HCT116 (cell line): ENCODE measurements around the gene ARHGAP10. TPM values are rescaled to one million over a fixed set of nuclear protein-coding genes. Genes with fewer than 3 reads are reported as not detected.

Experiments
- ATAC-seq: fragments of 200-7000 bp; cut with Tn5 transposase; 2 replicates; pipeline ENCODE4 v1.9.1; 2020; ENCODE audit warnings: mild to moderate bottlenecking, moderate library complexity
- BruUV-seq: library from RNA; stranded (reverse); fragments of 400-500 nt; replicated peaks from 2 replicates; lab custom pipeline; 2021; lab: Mats Ljungman, UMichigan
- CTCF ChIA-PET: fragments of 300-600 bp; sonication (Branson Sonifier 250); formaldehyde crosslinking; loops from one replicate; lab custom pipeline; 2021; ENCODE audit warnings: antibody characterized with exemption; lab: Charles Lee
- POLR2A ChIA-PET: fragments of 300-600, 350-600 bp; sonication (Branson Sonifier 250); formaldehyde crosslinking; loops from one replicate; lab custom pipeline; 2021; ENCODE audit warnings: antibody characterized with exemption; lab: Charles Lee
- RAD21 ChIA-PET, 2 experiments: fragments of 300-600 bp; sonication (Branson Sonifier 250); formaldehyde crosslinking; loops; one replicate each; lab custom pipeline; 2023; ENCODE audit warnings: low total read pairs in 2 of 2; ENCODE audit not compliant: uncharacterized antibody in 2 of 2, unreplicated experiment in 2 of 2, low non-redundant PET in 1 of 2; lab: Charles Lee
- DNase-seq: peaks from one replicate; pipeline ENCODE4 v3.0.0-alpha.2; 2010; ENCODE audit warnings: low read depth, low spot score
- H2AFZ ChIP-seq: fragments of 200-600 bp; shearing (Covaris generic), sonication (generic); 2 replicates; pipeline ENCODE4 v1.6.1; 2017; ENCODE audit warnings: low read depth, mixed run types, mixed read lengths, antibody characterized with exemption, low read length; ENCODE audit not compliant: poor library complexity, severe bottlenecking
- H3K27ac ChIP-seq: 2 replicates; pipeline ENCODE4 v1.5.1; 2012; ENCODE audit warnings: low read depth, low read length
- H3K27me3 ChIP-seq: fragments of 200-600 bp; sonication (generic); 2 replicates; pipeline ENCODE4 v1.6.1; 2016; ENCODE audit warnings: mixed run types, low read length, mixed read lengths; ENCODE audit not compliant: insufficient read depth
- H3K36me3 ChIP-seq, 2 experiments: fragments of 200-500 bp in 1 of 2; fragments of 200-600 bp in 1 of 2; sonication (Bioruptor generic) in 1 of 2; sonication (generic) in 1 of 2; 2 replicates each; pipeline versions ENCODE4 v1.5.1 to v1.6.1; 2014 to 2016; ENCODE audit warnings: low read length in 2 of 2, inconsistent platforms in 1 of 2, mixed read lengths in 1 of 2, mixed run types in 1 of 2; ENCODE audit not compliant: insufficient read depth in 2 of 2, control insufficient read depth in 1 of 2
- H3K4me1 ChIP-seq, 2 experiments: fragments of 200-600 bp in 1 of 2; sonication (generic) in 1 of 2; 2 replicates each; pipeline versions ENCODE4 v1.5.1 to v1.6.1; 2012 to 2017; ENCODE audit warnings: low read length in 2 of 2, inconsistent platforms in 1 of 2, mild to moderate bottlenecking in 1 of 2, mixed read lengths in 1 of 2, mixed run types in 1 of 2, moderate library complexity in 1 of 2; ENCODE audit not compliant: insufficient read depth in 2 of 2, control insufficient read depth in 1 of 2
- H3K4me2 ChIP-seq: fragments of 200-600 bp; sonication (generic); 2 replicates; pipeline ENCODE4 v1.6.1; 2017; ENCODE audit warnings: mixed run types, low read length, mixed read lengths
- H3K4me3 ChIP-seq, 2 experiments: fragments of 200-600 bp in 1 of 2; sonication (generic) in 1 of 2; replicated peaks in 1 of 2; 2 replicates each; pipeline ENCODE4 v1.5.1; 2011 to 2016; ENCODE audit warnings: low read length in 2 of 2, control low read depth in 1 of 2, low read depth in 1 of 2, mild to moderate bottlenecking in 1 of 2, mixed read lengths in 1 of 2, mixed run types in 1 of 2
- H3K79me2 ChIP-seq: fragments of 200-600 bp; sonication (generic); 2 replicates; pipeline ENCODE4 v1.6.1; 2017; ENCODE audit warnings: mild to moderate bottlenecking, mixed run types, low read length, moderate library complexity, mixed read lengths; ENCODE audit not compliant: insufficient read depth
- H3K9ac ChIP-seq: fragments of 200-600 bp; sonication (generic); 2 replicates; pipeline ENCODE4 v1.6.1; 2016; ENCODE audit warnings: low read length, mixed read lengths
- H3K9me2 ChIP-seq: fragments of 200-600 bp; sonication (generic), shearing (Covaris generic); 2 replicates; pipeline ENCODE4 v1.6.1; 2017; ENCODE audit warnings: mixed run types, mild to moderate bottlenecking, moderate library complexity; ENCODE audit not compliant: insufficient read depth
- H3K9me3 ChIP-seq, 2 experiments: fragments of 200-500 bp in 1 of 2; fragments of 200-600 bp in 1 of 2; sonication (Bioruptor generic) in 1 of 2; sonication (generic) in 1 of 2; 2 replicates each; pipeline ENCODE4 v1.6.1; 2014 to 2017; ENCODE audit warnings: low read length in 2 of 2, mixed read lengths in 2 of 2, inconsistent platforms in 1 of 2, low read depth in 1 of 2, mild to moderate bottlenecking in 1 of 2, mixed run types in 1 of 2, moderate library complexity in 1 of 2; ENCODE audit not compliant: control insufficient read depth in 1 of 2, insufficient read depth in 1 of 2
- H4K20me1 ChIP-seq: fragments of 200-600 bp; sonication (generic), shearing (Covaris generic); 2 replicates; pipeline ENCODE4 v1.6.1; 2017; ENCODE audit warnings: mixed run types, mild to moderate bottlenecking, moderate library complexity; ENCODE audit not compliant: insufficient read depth
- ATF3 ChIP-seq: IDR thresholded peaks from 2 replicates; pipeline ENCODE4 v1.6.1; 2012
- CBX3 ChIP-seq: IDR thresholded peaks from 2 replicates; pipeline ENCODE4 v1.6.1; 2012; ENCODE audit warnings: low read depth
- EGR1 ChIP-seq: IDR thresholded peaks from 2 replicates; pipeline ENCODE4 v1.6.1; 2012; ENCODE audit warnings: low read depth
- ELF1 ChIP-seq: IDR thresholded peaks from 2 replicates; pipeline ENCODE4 v1.6.1; 2012; ENCODE audit warnings: low read depth, borderline replicate concordance
- EZH2 ChIP-seq: fragments of 200-600 bp; sonication (generic); IDR thresholded peaks from 2 replicates; pipeline ENCODE4 v1.6.1; 2017; ENCODE audit warnings: antibody characterized with exemption, mixed run types
- FOSL1 ChIP-seq: IDR thresholded peaks from 2 replicates; pipeline ENCODE4 v1.6.1; 2012; ENCODE audit warnings: low read depth
- JUND ChIP-seq: IDR thresholded peaks from 2 replicates; pipeline ENCODE4 v1.6.1; 2012
- POLR2A ChIP-seq: IDR thresholded peaks from 2 replicates; pipeline ENCODE4 v1.7.0; 2011; ENCODE audit warnings: borderline replicate concordance; ENCODE audit not compliant: insufficient read depth, insufficient read length; ENCODE audit errors: extremely low read depth
- RAD21 ChIP-seq: IDR thresholded peaks from 2 replicates; pipeline ENCODE4 v1.6.1; 2012; ENCODE audit warnings: low read depth, mild to moderate bottlenecking
- SIN3A ChIP-seq: IDR thresholded peaks from 2 replicates; pipeline ENCODE4 v1.6.1; 2012; ENCODE audit warnings: low read depth
- SP1 ChIP-seq: IDR thresholded peaks from 2 replicates; pipeline ENCODE4 v1.6.1; 2012; ENCODE audit warnings: low read depth
- SRF ChIP-seq: IDR thresholded peaks from 2 replicates; pipeline ENCODE4 v1.6.1; 2012; ENCODE audit warnings: low read depth
- intact Hi-C: fragments of 100-400 bp; cut with micrococcal nuclease; formaldehyde crosslinking; loops from 2 replicates; pipeline ENCODE4 v1.10.0; 2022
- total RNA-seq: library from RNA; stranded (reverse); gene quantifications from one replicate; pipeline ENCODE4 v1.2.1, GENCODE V29; 2021; ENCODE audit not compliant: unreplicated experiment
- TF ChIP-seq, protein P1 (sequence below): IDR thresholded peaks from 2 replicates; pipeline ENCODE4 v1.6.1; 2012; ENCODE audit warnings: low read depth
- TF ChIP-seq, protein P2 (sequence below): IDR thresholded peaks from 2 replicates; pipeline ENCODE4 v1.6.1; 2012
- TF ChIP-seq, protein P3 (sequence below): IDR thresholded peaks from 2 replicates; pipeline ENCODE4 v1.6.1; 2011; ENCODE audit warnings: mild to moderate bottlenecking, low read length, moderate library complexity; ENCODE audit not compliant: insufficient replicate concordance; ENCODE audit errors: extremely low read depth

The ARHGAP10 gene
- total RNA-seq, 1 experiment from 2014 or later: 24.7 TPM

GRCh38 chr4:147761218-147761883 lies 29.5 kb downstream of the ARHGAP10 start (continued):
- TF ChIP-seq, protein P1, sequence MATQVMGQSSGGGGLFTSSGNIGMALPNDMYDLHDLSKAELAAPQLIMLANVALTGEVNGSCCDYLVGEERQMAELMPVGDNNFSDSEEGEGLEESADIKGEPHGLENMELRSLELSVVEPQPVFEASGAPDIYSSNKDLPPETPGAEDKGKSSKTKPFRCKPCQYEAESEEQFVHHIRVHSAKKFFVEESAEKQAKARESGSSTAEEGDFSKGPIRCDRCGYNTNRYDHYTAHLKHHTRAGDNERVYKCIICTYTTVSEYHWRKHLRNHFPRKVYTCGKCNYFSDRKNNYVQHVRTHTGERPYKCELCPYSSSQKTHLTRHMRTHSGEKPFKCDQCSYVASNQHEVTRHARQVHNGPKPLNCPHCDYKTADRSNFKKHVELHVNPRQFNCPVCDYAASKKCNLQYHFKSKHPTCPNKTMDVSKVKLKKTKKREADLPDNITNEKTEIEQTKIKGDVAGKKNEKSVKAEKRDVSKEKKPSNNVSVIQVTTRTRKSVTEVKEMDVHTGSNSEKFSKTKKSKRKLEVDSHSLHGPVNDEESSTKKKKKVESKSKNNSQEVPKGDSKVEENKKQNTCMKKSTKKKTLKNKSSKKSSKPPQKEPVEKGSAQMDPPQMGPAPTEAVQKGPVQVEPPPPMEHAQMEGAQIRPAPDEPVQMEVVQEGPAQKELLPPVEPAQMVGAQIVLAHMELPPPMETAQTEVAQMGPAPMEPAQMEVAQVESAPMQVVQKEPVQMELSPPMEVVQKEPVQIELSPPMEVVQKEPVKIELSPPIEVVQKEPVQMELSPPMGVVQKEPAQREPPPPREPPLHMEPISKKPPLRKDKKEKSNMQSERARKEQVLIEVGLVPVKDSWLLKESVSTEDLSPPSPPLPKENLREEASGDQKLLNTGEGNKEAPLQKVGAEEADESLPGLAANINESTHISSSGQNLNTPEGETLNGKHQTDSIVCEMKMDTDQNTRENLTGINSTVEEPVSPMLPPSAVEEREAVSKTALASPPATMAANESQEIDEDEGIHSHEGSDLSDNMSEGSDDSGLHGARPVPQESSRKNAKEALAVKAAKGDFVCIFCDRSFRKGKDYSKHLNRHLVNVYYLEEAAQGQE: no peak
- TF ChIP-seq EZH2: no peak
- TF ChIP-seq RAD21: no peak
- no peak for TF ChIP-seq POLR2A
- TF ChIP-seq SRF: no peak
- no peak for TF ChIP-seq SP1
- TF ChIP-seq EGR1: no peak
- TF ChIP-seq, protein P2, sequence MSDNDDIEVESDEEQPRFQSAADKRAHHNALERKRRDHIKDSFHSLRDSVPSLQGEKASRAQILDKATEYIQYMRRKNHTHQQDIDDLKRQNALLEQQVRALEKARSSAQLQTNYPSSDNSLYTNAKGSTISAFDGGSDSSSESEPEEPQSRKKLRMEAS: no peak

- Histone ChIP-seq H3K79me2 (peaks cover 39% of the 10 kb centered on the region), H2AFZ (no peak overlapping the region), H3K27ac (no peak overlapping the region), H3K9me3 (no peaks in the 10 kb centered on the region), H4K20me1 (peaks cover 4% of the 10 kb centered on the region; the same call in 1 of the 2 replicates), H3K4me2 (no peak overlapping the region), H3K4me1 (peaks cover 5 to 19% of the 10 kb centered on the region in 2 experiments; a peak in 3 of 4 replicates), H3K9me2 (no peaks in the 10 kb centered on the region), H3K36me3 (no peaks in the 10 kb centered on the region), H3K4me3 (no peak overlapping the region), H3K27me3 (no peaks in the 10 kb centered on the region), H3K9ac (no peak overlapping the region)
- DNase-seq (no peak), ATAC-seq (no peak)
- RAD21 ChIA-PET: no interaction called here
- POLR2A ChIA-PET: no interaction called here
- intact Hi-C loops: no loop called here
- BruUV-seq: no TSS peak
- CTCF ChIA-PET: no interaction called here
- TF ChIP-seq SIN3A (no peak), CBX3 (no peak), JUND (no peak), FOSL1 (no peak), ELF1 (no peak), RAD21 (no peak), EZH2 (no peak), POLR2A (no peak), ATF3 (no peak)
- TF ChIP-seq, protein P1: no peak
- TF ChIP-seq, protein P2: no peak
- TF ChIP-seq, protein P3, sequence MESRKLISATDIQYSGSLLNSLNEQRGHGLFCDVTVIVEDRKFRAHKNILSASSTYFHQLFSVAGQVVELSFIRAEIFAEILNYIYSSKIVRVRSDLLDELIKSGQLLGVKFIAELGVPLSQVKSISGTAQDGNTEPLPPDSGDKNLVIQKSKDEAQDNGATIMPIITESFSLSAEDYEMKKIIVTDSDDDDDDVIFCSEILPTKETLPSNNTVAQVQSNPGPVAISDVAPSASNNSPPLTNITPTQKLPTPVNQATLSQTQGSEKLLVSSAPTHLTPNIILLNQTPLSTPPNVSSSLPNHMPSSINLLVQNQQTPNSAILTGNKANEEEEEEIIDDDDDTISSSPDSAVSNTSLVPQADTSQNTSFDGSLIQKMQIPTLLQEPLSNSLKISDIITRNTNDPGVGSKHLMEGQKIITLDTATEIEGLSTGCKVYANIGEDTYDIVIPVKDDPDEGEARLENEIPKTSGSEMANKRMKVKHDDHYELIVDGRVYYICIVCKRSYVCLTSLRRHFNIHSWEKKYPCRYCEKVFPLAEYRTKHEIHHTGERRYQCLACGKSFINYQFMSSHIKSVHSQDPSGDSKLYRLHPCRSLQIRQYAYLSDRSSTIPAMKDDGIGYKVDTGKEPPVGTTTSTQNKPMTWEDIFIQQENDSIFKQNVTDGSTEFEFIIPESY: no peak
Measured at GRCh38 chr4:147764337-147764736, 32.4 kb downstream of the ARHGAP10 start.
